ENCODE measurements around the gene IVD.

GRCh38 chr15:40470423-40471104 is 65.0 kb downstream of the IVD start, which contains the start of gene CHST14:
- TF ChIP-seq, protein P1, sequence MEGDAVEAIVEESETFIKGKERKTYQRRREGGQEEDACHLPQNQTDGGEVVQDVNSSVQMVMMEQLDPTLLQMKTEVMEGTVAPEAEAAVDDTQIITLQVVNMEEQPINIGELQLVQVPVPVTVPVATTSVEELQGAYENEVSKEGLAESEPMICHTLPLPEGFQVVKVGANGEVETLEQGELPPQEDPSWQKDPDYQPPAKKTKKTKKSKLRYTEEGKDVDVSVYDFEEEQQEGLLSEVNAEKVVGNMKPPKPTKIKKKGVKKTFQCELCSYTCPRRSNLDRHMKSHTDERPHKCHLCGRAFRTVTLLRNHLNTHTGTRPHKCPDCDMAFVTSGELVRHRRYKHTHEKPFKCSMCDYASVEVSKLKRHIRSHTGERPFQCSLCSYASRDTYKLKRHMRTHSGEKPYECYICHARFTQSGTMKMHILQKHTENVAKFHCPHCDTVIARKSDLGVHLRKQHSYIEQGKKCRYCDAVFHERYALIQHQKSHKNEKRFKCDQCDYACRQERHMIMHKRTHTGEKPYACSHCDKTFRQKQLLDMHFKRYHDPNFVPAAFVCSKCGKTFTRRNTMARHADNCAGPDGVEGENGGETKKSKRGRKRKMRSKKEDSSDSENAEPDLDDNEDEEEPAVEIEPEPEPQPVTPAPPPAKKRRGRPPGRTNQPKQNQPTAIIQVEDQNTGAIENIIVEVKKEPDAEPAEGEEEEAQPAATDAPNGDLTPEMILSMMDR (IDR thresholded peaks at IDR 0.05; ENCODE audit: control extremely low read depth in 1 of 3, insufficient read depth in 1 of 3, low read depth in 1 of 3, low read length in 3 of 3), result no peak
- no peak for TF ChIP-seq CREB1 (IDR thresholded peaks at IDR 0.05)
- TF ChIP-seq CEBPB (IDR thresholded peaks at IDR 0.05; ENCODE audit: low read depth, low read length), result no peak
- no peak for TF ChIP-seq BACH1 (IDR thresholded peaks at IDR 0.05; ENCODE audit: low read length)
- TF ChIP-seq, protein P2, sequence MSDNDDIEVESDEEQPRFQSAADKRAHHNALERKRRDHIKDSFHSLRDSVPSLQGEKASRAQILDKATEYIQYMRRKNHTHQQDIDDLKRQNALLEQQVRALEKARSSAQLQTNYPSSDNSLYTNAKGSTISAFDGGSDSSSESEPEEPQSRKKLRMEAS (IDR thresholded peaks at IDR 0.05), result 0 out of 2 replicates have a peak, but pooled peaks have one; percentile 44
- TF ChIP-seq PHF8 (conservative IDR thresholded peaks at IDR 0.05; ENCODE audit: low read depth, low read length), result 0 out of 2 replicates have a peak, but pooled peaks have one; percentile 38
- TF ChIP-seq RNF2 (IDR thresholded peaks at IDR 0.05; ENCODE audit: borderline replicate concordance, low read depth, low read length, missing control alignments, poor library complexity, severe bottlenecking), result no peak
- 0 out of 2 replicates have a peak, but pooled peaks have one; percentile 9 for TF ChIP-seq TAF1 (IDR thresholded peaks at IDR 0.05; ENCODE audit: low read depth, low read length)
- no peak for TF ChIP-seq TCF12 (IDR thresholded peaks at IDR 0.05; ENCODE audit: low read depth, low read length)
- 0 out of 3 replicates have a peak, but pooled peaks of 1 of the 2 experiments have one; percentile 8 for TF ChIP-seq POLR2A (IDR thresholded peaks at IDR 0.05; ENCODE audit: control extremely low read depth in 1 of 2, low read depth in 2 of 2, low read length in 2 of 2)
